Small intestine (tissue), 7 donors: Measurements from ENCODE around the gene CACNA1F. TPM values are rescaled to one million over a fixed set of nuclear protein-coding genes. Genes with fewer than 3 reads are reported as not detected.
"Not testable (repeated sequence)": the region's sequence is repeated elsewhere in the genome, so short reads cannot be mapped to it uniquely, and the experiment has no call there.

Experiments used
- DNase-seq, 2 donors: peaks; one replicate each; pipeline versions ENCODE4 v3.0.0 to v3.0.0-alpha.2; 2013
- FAIRE-seq: peaks from 2 replicates; lab custom pipeline; 2012; peaks lifted over from hg19 to GRCh38; lab: Jason Lieb, UNC
- H3K27ac ChIP-seq, 3 donors: one replicate each; pipeline ENCODE4 v1.5.1; 2013; ENCODE audit warnings: low read length in 2 of 3, mild to moderate bottlenecking in 2 of 3, control low read depth in 1 of 3, inconsistent platforms in 1 of 3, low read depth in 1 of 3, moderate library complexity in 1 of 3
- H3K27me3 ChIP-seq, 3 donors: one replicate each; pipeline ENCODE4 v1.6.1; 2013; ENCODE audit warnings: low read length in 3 of 3, inconsistent platforms in 1 of 3; ENCODE audit not compliant: control insufficient read depth in 3 of 3, insufficient read depth in 3 of 3
- H3K36me3 ChIP-seq, 3 donors: one replicate each; pipeline ENCODE4 v1.6.1; 2013; ENCODE audit warnings: low read length in 3 of 3, inconsistent platforms in 1 of 3, low read depth in 1 of 3, mild to moderate bottlenecking in 1 of 3, moderate library complexity in 1 of 3; ENCODE audit not compliant: control insufficient read depth in 3 of 3, insufficient read depth in 2 of 3
- H3K4me1 ChIP-seq, 3 donors: one replicate each; pipeline ENCODE4 v1.6.1; 2013; ENCODE audit warnings: low read length in 2 of 3, inconsistent platforms in 1 of 3, low read depth in 1 of 3, mild to moderate bottlenecking in 1 of 3, moderate library complexity in 1 of 3; ENCODE audit not compliant: control insufficient read depth in 3 of 3, insufficient read depth in 2 of 3
- H3K4me3 ChIP-seq, 3 donors: one replicate each; pipeline ENCODE4 v1.5.1; 2013; ENCODE audit warnings: low read length in 3 of 3, control low read depth in 1 of 3, inconsistent platforms in 1 of 3, low read depth in 1 of 3, mild to moderate bottlenecking in 1 of 3, moderate library complexity in 1 of 3
- H3K9me3 ChIP-seq, 2 donors: one replicate each; pipeline ENCODE4 v1.6.1; 2013; ENCODE audit warnings: low read depth in 1 of 2, low read length in 1 of 2; ENCODE audit not compliant: control insufficient read depth in 2 of 2, insufficient read depth in 1 of 2
- WGBS, 3 donors: extraction: QIAGEN DNeasy Blood & Tissue Kit; methylation state at CpG; one replicate each; pipeline ENCODE4 v1.1.7; 2013; 5-methylcytosine and 5-hydroxymethylcytosine counted together
- polyA plus RNA-seq, 4 donors: library from polyadenylated mRNA; stranded (reverse) in 3 of 4; unstranded in 1 of 4; fragments of 200-250 nt in 3 of 4; fragments of 120-200 nt in 1 of 4; gene quantifications; one replicate each; pipeline versions ENCODE4 v1.2.1 to v1.2.3, GENCODE V29; 2013
- donor health status: healthy with polysubstance abuse.
- donor health status: control.
- donor health status: control.
- donor health status: Bipolar disorder and iron deficiency.
- donor health status: healthy.

Gene CACNA1F
- polyA plus RNA-seq, 4 donors = 0.22 to 1.7 (median 0.31) TPM

DNA sequence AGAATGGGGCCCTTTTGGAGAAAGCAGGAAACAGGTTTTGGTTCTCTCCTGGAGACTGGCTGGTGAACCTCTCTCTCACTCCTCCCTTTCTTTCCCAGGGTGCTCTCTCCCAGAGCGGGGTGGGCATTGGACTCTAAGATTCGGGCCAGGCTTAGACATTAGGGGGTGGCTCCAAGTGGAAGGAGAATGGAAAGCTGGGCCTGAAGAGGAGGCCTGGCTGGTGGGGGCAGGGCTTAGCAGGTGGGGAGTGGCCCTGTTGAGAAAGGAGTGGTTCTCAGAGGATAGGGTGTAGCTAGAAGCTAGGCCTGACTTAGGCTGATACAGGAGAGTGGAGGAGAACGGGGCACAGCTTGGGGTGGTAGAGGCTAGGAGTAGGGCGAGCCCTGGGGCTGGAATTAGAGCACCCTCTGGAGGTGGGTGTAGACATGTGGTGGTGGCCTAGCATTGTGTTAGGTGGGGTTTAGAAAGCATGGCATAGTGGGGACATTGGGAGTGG is 55.8 kb downstream of the CACNA1F start:
- no peak overlapping the region for H3K4me3 ChIP-seq
- peak overlapping the region in 1 of 3 donors; percentile 41 for H3K27ac ChIP-seq
- H3K27me3 ChIP-seq = no peaks in the 10 kb centered on the region
- FAIRE-seq (no peak), DNase-seq (peak in 1 of 2 donors; percentile 37)
- 52 to 76% (median 69%) methylated on average over 4 of the region's 4 CpGs for WGBS, 3 donors
- H3K9me3 ChIP-seq = no peaks in the 10 kb centered on the region
- H3K4me1 ChIP-seq = peaks cover 0 to 5% (median 0%) of the 10 kb centered on the region in 3 donors
- peaks cover 0 to 68% (median 9%) of the 10 kb centered on the region in 3 donors for H3K36me3 ChIP-seq

DNA sequence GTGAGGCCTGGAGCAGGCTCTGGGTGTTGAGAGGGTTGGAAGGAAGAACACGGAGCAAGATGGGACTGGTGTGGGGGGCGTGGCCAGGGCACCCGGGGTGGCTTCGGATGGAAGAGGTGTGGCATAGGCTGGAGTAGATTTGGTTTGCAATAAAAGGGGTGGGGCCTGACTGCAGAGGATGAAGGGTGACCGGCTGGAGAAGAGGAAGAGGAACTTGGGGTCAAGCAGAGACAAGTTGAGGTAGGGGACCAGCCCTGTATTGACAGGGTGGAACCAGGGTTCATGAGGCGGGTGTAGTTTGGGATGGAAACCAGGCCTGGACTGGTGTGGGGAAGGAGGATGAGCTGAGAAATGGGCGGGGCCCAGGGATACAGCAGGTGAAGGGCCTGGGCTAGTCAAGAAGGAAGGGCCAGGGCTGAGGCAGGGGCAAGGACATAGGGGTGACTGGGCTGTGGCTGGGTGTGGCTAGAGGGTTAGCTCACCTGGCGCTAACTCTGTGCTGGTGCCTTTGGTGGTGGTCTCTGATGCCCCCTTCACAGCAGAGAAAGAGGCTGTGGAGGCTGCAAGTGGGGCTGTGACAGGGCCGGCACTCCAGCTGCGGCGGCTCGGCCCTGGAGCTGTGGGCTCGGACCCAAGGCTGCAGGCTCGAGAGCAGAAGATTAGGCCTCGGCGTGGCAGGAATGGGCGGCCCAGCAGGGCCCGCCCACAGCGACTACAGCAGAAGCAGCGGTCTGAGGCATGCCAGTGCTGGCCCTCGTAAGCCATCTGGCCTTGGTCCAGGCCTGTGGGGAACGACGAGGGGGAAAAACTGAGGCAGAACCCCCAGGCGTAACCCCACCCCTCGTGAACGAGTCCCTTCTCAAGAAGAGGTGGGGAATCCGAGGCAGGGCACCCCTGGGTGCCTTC is 56.5 kb downstream of the CACNA1F start:
- Histone ChIP-seq H3K27me3 (no peaks in the 10 kb centered on the region), H3K4me3 (no peak overlapping the region), H3K36me3 (peaks cover 0 to 66% (median 9%) of the 10 kb centered on the region in 3 donors), H3K27ac (peak overlapping the region in 1 of 3 donors; percentile 45), H3K9me3 (no peaks in the 10 kb centered on the region), H3K4me1 (peaks cover 0 to 5% (median 0%) of the 10 kb centered on the region in 3 donors)
- 54 to 68% (median 65%) methylated on average over 22 to 27 of the region's 27 CpGs for WGBS, 3 donors
- DNase-seq = peak in 1 of 2 donors; percentile 33
- FAIRE-seq = no peak

DNA sequence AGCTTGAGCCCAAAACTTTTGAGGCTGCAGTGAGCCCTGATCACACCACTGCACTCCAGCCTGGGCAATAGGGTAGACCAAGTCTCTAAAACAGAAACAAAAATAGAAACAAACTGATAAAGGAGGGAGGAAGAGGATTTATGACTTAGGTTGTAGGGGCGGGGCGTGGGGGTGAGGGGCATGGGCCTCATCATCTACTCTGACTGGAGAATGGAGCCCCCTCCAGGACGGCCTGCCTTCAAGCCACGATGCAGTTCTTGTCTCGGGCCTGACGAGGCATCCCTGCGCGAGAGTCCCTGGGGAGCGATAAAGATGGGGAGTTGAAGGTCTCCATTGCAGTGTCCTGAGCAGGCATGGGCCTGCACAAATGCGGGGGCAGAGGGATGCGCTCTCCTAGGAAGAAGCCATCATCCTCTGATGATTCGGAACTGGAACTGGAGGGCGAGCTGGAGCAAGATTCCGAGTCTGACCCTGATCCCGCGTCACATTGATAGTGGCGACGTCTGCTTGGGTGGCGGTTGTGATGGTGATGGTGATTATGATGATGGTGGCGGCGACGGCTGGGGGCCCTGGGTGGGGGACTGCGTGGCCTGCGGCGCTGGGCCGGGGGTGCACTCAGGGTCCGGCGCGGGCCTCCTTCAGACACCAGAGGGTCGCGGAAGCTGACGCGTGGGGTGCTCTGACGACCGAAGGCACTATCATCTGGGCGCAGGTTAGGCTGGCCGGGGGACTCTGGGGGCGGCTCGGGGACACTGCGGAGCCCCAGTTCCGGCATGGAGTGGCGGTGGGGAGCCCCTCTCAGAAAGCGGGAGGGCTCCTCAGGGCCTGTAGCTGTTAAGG is 57.5 kb downstream of the CACNA1F start:
- H3K27ac ChIP-seq = no peak overlapping the region
- DNase-seq (no peak), FAIRE-seq (no peak)
- H3K36me3 ChIP-seq = peaks cover 0 to 64% (median 9%) of the 10 kb centered on the region in 3 donors
- no peak overlapping the region for H3K4me3 ChIP-seq
- 90 to 93% (median 92%) methylated on average over 21 to 43 of the region's 43 CpGs for WGBS, 3 donors
- no peaks in the 10 kb centered on the region for H3K9me3 ChIP-seq
- H3K4me1 ChIP-seq = peaks cover 0 to 5% (median 0%) of the 10 kb centered on the region in 3 donors
- H3K27me3 ChIP-seq = no peaks in the 10 kb centered on the region

DNA sequence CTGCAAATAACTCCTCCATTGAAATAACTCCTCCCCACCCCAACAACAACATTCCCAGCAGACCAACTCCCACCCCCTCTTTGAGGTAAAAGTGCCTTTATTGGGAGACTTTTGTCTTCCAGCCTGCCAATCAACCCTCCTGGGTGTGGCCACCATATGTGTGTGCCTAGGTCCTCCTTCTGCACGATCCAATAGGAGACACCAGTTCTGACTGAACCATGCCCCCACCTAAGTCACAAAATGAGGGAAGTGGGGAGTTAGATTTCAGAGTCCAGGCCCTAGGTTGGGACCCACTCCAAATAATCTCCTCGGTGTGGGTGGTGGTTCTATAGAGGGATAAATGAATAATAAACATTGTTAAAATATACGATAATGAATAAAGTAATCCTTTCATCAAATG is 58.4 kb downstream of the CACNA1F start:
- Histone ChIP-seq H3K27me3 (no peaks in the 10 kb centered on the region), H3K27ac (no peak overlapping the region), H3K4me3 (no peak overlapping the region), H3K36me3 (peaks cover 0 to 62% (median 8%) of the 10 kb centered on the region in 3 donors), H3K4me1 (peaks cover 0 to 5% (median 0%) of the 10 kb centered on the region in 3 donors), H3K9me3 (no peaks in the 10 kb centered on the region)
- DNase-seq (no peak), FAIRE-seq (no peak)
- 43 to 65% (median 48%) methylated on average over 3 of the region's 3 CpGs for WGBS, 3 donors

DNA sequence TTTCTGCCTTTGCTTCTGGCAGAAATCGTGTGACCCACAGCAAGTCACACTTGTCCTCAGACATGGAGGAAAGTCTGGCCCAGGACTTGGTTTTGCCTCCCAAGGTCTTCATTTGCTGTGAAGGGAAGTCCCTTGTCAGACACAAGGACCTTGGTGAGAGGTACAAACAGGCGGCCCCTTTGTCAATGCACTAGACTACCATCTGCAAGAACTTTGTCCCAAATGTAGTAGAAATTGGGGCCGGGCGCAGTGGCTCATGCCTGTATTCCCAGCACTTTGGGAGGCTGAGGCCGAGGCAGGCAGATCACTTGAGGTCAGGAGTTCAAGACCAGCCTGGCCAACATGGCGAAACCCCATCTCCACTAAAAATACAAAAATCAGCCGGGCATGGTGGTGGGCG is 59.6 kb downstream of the CACNA1F start:
- H3K4me1 ChIP-seq, H3K9me3 ChIP-seq, FAIRE-seq, H3K4me3 ChIP-seq, DNase-seq, H3K27me3 ChIP-seq: not testable (repeated sequence)
- H3K36me3 ChIP-seq = peaks cover 0 to 50% (median 4%) of the 10 kb centered on the region in 3 donors
- WGBS, 3 donors = 91 to 94% (median 94%) methylated on average over 4 to 8 of the region's 8 CpGs
- H3K27ac ChIP-seq = peak overlapping the region in 1 of 3 donors; percentile 96

DNA sequence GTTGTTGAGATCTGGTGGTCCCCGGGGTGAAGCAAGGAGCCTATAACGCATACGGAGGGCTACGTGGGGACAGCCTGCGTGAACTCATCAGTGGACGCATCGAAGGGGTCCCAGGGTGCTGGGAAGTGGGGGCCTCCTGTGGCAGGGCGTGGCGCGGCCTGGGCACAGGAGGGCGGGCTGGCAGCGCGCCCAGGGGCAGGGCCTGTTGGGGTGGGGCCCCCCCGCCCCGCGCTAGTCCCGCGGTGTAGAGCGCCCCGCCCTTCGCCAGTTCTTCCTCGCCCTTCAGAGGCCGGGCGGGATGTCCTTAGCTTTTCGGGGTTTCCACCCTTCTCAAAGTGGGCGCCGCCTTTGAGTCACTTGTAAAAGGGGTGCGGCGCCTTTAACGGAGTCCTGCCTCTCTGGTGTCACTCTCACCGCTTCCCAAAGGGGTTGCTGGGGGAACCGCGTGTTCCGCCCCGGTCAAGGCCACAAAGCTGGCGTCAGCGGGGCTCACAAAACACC is 60.8 kb downstream of the CACNA1F start:
- H3K4me3 ChIP-seq = peak overlapping the region; percentile 56 to 81 (median 57)
- H3K27me3 ChIP-seq = no peaks in the 10 kb centered on the region
- FAIRE-seq (no peak), DNase-seq (peak; percentile 76 to 81)
- peaks cover 0 to 12% (median 4%) of the 10 kb centered on the region in 3 donors for H3K4me1 ChIP-seq
- H3K27ac ChIP-seq = peak overlapping the region; percentile 70 to 96 (median 83)
- peaks cover 0 to 38% (median 4%) of the 10 kb centered on the region in 3 donors for H3K36me3 ChIP-seq
- 1 to 48% (median 21%) methylated on average over 18 to 37 of the region's 37 CpGs for WGBS, 3 donors
- H3K9me3 ChIP-seq = no peaks in the 10 kb centered on the region

DNA sequence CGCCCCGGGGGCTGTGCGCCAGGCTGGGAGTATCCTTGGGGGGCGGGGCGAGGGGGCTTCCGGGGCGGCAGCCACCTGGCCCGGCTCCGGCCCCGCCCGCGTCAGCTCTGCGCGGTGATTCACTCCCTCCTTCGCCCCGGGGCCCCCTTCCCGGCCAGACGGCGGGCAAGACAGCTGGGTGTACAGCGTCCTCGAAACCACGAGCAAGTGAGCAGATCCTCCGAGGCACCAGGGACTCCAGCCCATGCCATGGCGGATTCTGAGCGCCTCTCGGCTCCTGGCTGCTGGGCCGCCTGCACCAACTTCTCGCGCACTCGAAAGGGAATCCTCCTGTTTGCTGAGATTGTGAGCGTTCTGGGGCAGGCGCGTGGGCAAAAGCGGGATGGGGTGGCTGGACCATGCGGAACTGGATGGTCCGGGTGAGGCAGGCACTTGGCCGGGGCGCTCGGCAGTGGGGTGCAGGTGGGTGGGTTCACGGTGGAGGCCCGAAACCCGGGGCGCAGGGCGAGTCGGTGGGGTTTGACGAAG is 61.3 kb downstream of the CACNA1F start, which contains the start of gene PLP2:
Gene PLP2, plus strand, starts transcription at position 147 of the 528 bp plus-strand sequence. Its CDS starts 103 bp downstream, at position 250.
- DNase-seq (peak; percentile 56 to 73), FAIRE-seq (no peak)
- WGBS, 3 donors = 1 to 40% (median 5%) methylated on average over 20 to 46 of the region's 46 CpGs
- Histone ChIP-seq H3K27me3 (no peaks in the 10 kb centered on the region), H3K4me3 (peak within 1 kb of the TSS; percentile 56 to 81 (median 57)), H3K27ac (peak within 1 kb of the TSS; percentile 70 to 96 (median 83)), H3K9me3 (no peaks in the 10 kb centered on the region), H3K4me1 (peaks cover 0 to 15% (median 4%) of the 10 kb centered on the region in 3 donors), H3K36me3 (peaks cover 0 to 36% (median 4%) of the 10 kb centered on the region in 3 donors)
